GM12892 (cell line): ENCODE measurements around the gene MYO19.

Experiments used
- POLR2A ChIP-seq: IDR thresholded peaks from 2 replicates; pipeline ENCODE4 v1.6.1; 2011; ENCODE audit warnings: low read depth, low read length, control low read depth
- POLR2AphosphoS5 ChIP-seq: IDR thresholded peaks from 2 replicates; pipeline ENCODE4 v1.6.1; 2011; ENCODE audit warnings: low read depth, low read length, control low read depth
- TAF1 ChIP-seq: IDR thresholded peaks from 2 replicates; pipeline ENCODE4 v1.6.1; 2011; ENCODE audit warnings: low read depth, mild to moderate bottlenecking, control low read depth, low read length, borderline replicate concordance

- TF ChIP-seq POLR2AphosphoS5 (no peak), POLR2A (no peak), TAF1 (no peak)
Observed at GRCh38 chr17:36459045-36459444, 75.6 kb downstream of the MYO19 start.
